GM12878 (cell line): ENCODE measurements around the gene TRMT44.

Experiments
- EP300 ChIP-seq, 2 experiments: fragments of 150-350 bp in 1 of 2; IDR thresholded peaks; 2 replicates each; pipeline ENCODE4 v1.6.1; 2011 to 2012; ENCODE audit warnings: low read depth in 2 of 2, low read length in 2 of 2, borderline replicate concordance in 1 of 2, improper control_type of control experiment in 1 of 2, inconsistent platforms in 1 of 2; ENCODE audit not compliant: control insufficient read depth in 1 of 2
- POLR2AphosphoS5 ChIP-seq: IDR thresholded peaks from 2 replicates; pipeline ENCODE4 v1.6.1; 2011; ENCODE audit warnings: mild to moderate bottlenecking, low read length, inconsistent platforms
- SRF ChIP-seq, 2 experiments: IDR thresholded peaks; 2 replicates each; pipeline ENCODE4 v1.6.1; 2011; ENCODE audit warnings: low read depth in 2 of 2, low read length in 2 of 2, mild to moderate bottlenecking in 1 of 2, moderate library complexity in 1 of 2
- TF ChIP-seq, protein P1 (sequence below), 3 experiments: IDR thresholded peaks in 2 of 3; conservative IDR thresholded peaks in 1 of 3; 2 replicates each; pipeline ENCODE4 v1.5.1; 2011; ENCODE audit warnings: low read depth in 3 of 3, low read length in 3 of 3, mild to moderate bottlenecking in 3 of 3, control low read depth in 2 of 3, moderate library complexity in 2 of 3, inconsistent platforms in 1 of 3, mixed read lengths in 1 of 3; ENCODE audit not compliant: control insufficient read depth in 2 of 3, insufficient read depth in 1 of 3; ENCODE audit errors: extremely low read depth in 1 of 3
- TF ChIP-seq, protein P2 (sequence below): IDR thresholded peaks from 2 replicates; pipeline ENCODE4 v1.6.1; 2012; ENCODE audit warnings: mild to moderate bottlenecking, low read depth, low read length

DNA sequence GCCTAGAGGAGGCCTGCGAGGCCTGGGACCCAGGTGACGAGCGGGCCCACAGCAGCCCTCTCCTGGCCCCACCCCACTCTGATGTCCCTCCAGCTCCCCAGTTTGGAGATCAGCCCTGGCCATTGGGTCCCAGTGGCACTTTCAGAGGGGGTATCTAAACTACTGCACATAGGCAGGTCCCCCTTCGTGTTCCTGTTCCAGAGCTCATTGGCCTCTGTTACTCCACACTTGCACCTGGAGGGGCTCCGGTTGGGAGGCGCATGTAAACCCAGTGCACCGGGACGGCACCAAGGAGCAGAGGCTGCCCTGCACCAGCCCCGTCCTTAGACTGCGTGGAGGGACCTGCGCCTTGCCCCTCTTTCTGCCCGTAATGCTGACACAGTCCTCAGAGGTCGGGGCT, 34.3 kb downstream of the TRMT44 start:
- TF ChIP-seq, protein P1, sequence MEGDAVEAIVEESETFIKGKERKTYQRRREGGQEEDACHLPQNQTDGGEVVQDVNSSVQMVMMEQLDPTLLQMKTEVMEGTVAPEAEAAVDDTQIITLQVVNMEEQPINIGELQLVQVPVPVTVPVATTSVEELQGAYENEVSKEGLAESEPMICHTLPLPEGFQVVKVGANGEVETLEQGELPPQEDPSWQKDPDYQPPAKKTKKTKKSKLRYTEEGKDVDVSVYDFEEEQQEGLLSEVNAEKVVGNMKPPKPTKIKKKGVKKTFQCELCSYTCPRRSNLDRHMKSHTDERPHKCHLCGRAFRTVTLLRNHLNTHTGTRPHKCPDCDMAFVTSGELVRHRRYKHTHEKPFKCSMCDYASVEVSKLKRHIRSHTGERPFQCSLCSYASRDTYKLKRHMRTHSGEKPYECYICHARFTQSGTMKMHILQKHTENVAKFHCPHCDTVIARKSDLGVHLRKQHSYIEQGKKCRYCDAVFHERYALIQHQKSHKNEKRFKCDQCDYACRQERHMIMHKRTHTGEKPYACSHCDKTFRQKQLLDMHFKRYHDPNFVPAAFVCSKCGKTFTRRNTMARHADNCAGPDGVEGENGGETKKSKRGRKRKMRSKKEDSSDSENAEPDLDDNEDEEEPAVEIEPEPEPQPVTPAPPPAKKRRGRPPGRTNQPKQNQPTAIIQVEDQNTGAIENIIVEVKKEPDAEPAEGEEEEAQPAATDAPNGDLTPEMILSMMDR (IDR thresholded peaks at IDR 0.05 in 2 of 3, conservative IDR thresholded peaks at IDR 0.05 in 1 of 3; ENCODE audit: control insufficient read depth in 2 of 3, extremely low read depth in 1 of 3, insufficient read depth in 1 of 3, low read depth in 3 of 3, low read length in 3 of 3) = no peak
- TF ChIP-seq POLR2AphosphoS5 = no peak
- TF ChIP-seq, protein P2, sequence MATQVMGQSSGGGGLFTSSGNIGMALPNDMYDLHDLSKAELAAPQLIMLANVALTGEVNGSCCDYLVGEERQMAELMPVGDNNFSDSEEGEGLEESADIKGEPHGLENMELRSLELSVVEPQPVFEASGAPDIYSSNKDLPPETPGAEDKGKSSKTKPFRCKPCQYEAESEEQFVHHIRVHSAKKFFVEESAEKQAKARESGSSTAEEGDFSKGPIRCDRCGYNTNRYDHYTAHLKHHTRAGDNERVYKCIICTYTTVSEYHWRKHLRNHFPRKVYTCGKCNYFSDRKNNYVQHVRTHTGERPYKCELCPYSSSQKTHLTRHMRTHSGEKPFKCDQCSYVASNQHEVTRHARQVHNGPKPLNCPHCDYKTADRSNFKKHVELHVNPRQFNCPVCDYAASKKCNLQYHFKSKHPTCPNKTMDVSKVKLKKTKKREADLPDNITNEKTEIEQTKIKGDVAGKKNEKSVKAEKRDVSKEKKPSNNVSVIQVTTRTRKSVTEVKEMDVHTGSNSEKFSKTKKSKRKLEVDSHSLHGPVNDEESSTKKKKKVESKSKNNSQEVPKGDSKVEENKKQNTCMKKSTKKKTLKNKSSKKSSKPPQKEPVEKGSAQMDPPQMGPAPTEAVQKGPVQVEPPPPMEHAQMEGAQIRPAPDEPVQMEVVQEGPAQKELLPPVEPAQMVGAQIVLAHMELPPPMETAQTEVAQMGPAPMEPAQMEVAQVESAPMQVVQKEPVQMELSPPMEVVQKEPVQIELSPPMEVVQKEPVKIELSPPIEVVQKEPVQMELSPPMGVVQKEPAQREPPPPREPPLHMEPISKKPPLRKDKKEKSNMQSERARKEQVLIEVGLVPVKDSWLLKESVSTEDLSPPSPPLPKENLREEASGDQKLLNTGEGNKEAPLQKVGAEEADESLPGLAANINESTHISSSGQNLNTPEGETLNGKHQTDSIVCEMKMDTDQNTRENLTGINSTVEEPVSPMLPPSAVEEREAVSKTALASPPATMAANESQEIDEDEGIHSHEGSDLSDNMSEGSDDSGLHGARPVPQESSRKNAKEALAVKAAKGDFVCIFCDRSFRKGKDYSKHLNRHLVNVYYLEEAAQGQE = no peak
- TF ChIP-seq SRF (IDR thresholded peaks at IDR 0.05; ENCODE audit: low read depth in 2 of 2, low read length in 2 of 2) = no peak
- TF ChIP-seq EP300 (IDR thresholded peaks at IDR 0.05; ENCODE audit: borderline replicate concordance in 1 of 2, control insufficient read depth in 1 of 2, low read depth in 2 of 2, low read length in 2 of 2) = no peak
